HCT116 (cell line): ENCODE measurements around the gene SOBP. TPM values are rescaled to one million over a fixed set of nuclear protein-coding genes. Genes with fewer than 3 reads are reported as not detected.

Experiments
- ATAC-seq: fragments of 200-7000 bp; cut with Tn5 transposase; 2 replicates; pipeline ENCODE4 v1.9.1; 2020; ENCODE audit warnings: mild to moderate bottlenecking, moderate library complexity
- BruUV-seq: library from RNA; stranded (reverse); fragments of 400-500 nt; replicated peaks from 2 replicates; lab custom pipeline; 2021; lab: Mats Ljungman, UMichigan
- CTCF ChIA-PET: fragments of 300-600 bp; sonication (Branson Sonifier 250); formaldehyde crosslinking; loops from one replicate; lab custom pipeline; 2021; ENCODE audit warnings: antibody characterized with exemption; lab: Charles Lee
- POLR2A ChIA-PET: fragments of 300-600, 350-600 bp; sonication (Branson Sonifier 250); formaldehyde crosslinking; loops from one replicate; lab custom pipeline; 2021; ENCODE audit warnings: antibody characterized with exemption; lab: Charles Lee
- RAD21 ChIA-PET, 2 experiments: fragments of 300-600 bp; sonication (Branson Sonifier 250); formaldehyde crosslinking; loops; one replicate each; lab custom pipeline; 2023; ENCODE audit warnings: low total read pairs in 2 of 2; ENCODE audit not compliant: uncharacterized antibody in 2 of 2, unreplicated experiment in 2 of 2, low non-redundant PET in 1 of 2; lab: Charles Lee
- DNase-seq: peaks from one replicate; pipeline ENCODE4 v3.0.0-alpha.2; 2010; ENCODE audit warnings: low read depth, low spot score
- H2AFZ ChIP-seq: fragments of 200-600 bp; shearing (Covaris generic), sonication (generic); 2 replicates; pipeline ENCODE4 v1.6.1; 2017; ENCODE audit warnings: low read depth, mixed run types, mixed read lengths, antibody characterized with exemption, low read length; ENCODE audit not compliant: poor library complexity, severe bottlenecking
- H3K27ac ChIP-seq: 2 replicates; pipeline ENCODE4 v1.5.1; 2012; ENCODE audit warnings: low read depth, low read length
- H3K27me3 ChIP-seq: fragments of 200-600 bp; sonication (generic); 2 replicates; pipeline ENCODE4 v1.6.1; 2016; ENCODE audit warnings: mixed run types, low read length, mixed read lengths; ENCODE audit not compliant: insufficient read depth
- H3K36me3 ChIP-seq, 2 experiments: fragments of 200-500 bp in 1 of 2; fragments of 200-600 bp in 1 of 2; sonication (Bioruptor generic) in 1 of 2; sonication (generic) in 1 of 2; 2 replicates each; pipeline versions ENCODE4 v1.5.1 to v1.6.1; 2014 to 2016; ENCODE audit warnings: low read length in 2 of 2, inconsistent platforms in 1 of 2, mixed read lengths in 1 of 2, mixed run types in 1 of 2; ENCODE audit not compliant: insufficient read depth in 2 of 2, control insufficient read depth in 1 of 2
- H3K4me1 ChIP-seq, 2 experiments: fragments of 200-600 bp in 1 of 2; sonication (generic) in 1 of 2; 2 replicates each; pipeline versions ENCODE4 v1.5.1 to v1.6.1; 2012 to 2017; ENCODE audit warnings: low read length in 2 of 2, inconsistent platforms in 1 of 2, mild to moderate bottlenecking in 1 of 2, mixed read lengths in 1 of 2, mixed run types in 1 of 2, moderate library complexity in 1 of 2; ENCODE audit not compliant: insufficient read depth in 2 of 2, control insufficient read depth in 1 of 2
- H3K4me2 ChIP-seq: fragments of 200-600 bp; sonication (generic); 2 replicates; pipeline ENCODE4 v1.6.1; 2017; ENCODE audit warnings: mixed run types, low read length, mixed read lengths
- H3K4me3 ChIP-seq, 2 experiments: fragments of 200-600 bp in 1 of 2; sonication (generic) in 1 of 2; replicated peaks in 1 of 2; 2 replicates each; pipeline ENCODE4 v1.5.1; 2011 to 2016; ENCODE audit warnings: low read length in 2 of 2, control low read depth in 1 of 2, low read depth in 1 of 2, mild to moderate bottlenecking in 1 of 2, mixed read lengths in 1 of 2, mixed run types in 1 of 2
- H3K79me2 ChIP-seq: fragments of 200-600 bp; sonication (generic); 2 replicates; pipeline ENCODE4 v1.6.1; 2017; ENCODE audit warnings: mild to moderate bottlenecking, mixed run types, low read length, moderate library complexity, mixed read lengths; ENCODE audit not compliant: insufficient read depth
- H3K9ac ChIP-seq: fragments of 200-600 bp; sonication (generic); 2 replicates; pipeline ENCODE4 v1.6.1; 2016; ENCODE audit warnings: low read length, mixed read lengths
- H3K9me2 ChIP-seq: fragments of 200-600 bp; sonication (generic), shearing (Covaris generic); 2 replicates; pipeline ENCODE4 v1.6.1; 2017; ENCODE audit warnings: mixed run types, mild to moderate bottlenecking, moderate library complexity; ENCODE audit not compliant: insufficient read depth
- H3K9me3 ChIP-seq, 2 experiments: fragments of 200-500 bp in 1 of 2; fragments of 200-600 bp in 1 of 2; sonication (Bioruptor generic) in 1 of 2; sonication (generic) in 1 of 2; 2 replicates each; pipeline ENCODE4 v1.6.1; 2014 to 2017; ENCODE audit warnings: low read length in 2 of 2, mixed read lengths in 2 of 2, inconsistent platforms in 1 of 2, low read depth in 1 of 2, mild to moderate bottlenecking in 1 of 2, mixed run types in 1 of 2, moderate library complexity in 1 of 2; ENCODE audit not compliant: control insufficient read depth in 1 of 2, insufficient read depth in 1 of 2
- H4K20me1 ChIP-seq: fragments of 200-600 bp; sonication (generic), shearing (Covaris generic); 2 replicates; pipeline ENCODE4 v1.6.1; 2017; ENCODE audit warnings: mixed run types, mild to moderate bottlenecking, moderate library complexity; ENCODE audit not compliant: insufficient read depth
- ATF3 ChIP-seq: IDR thresholded peaks from 2 replicates; pipeline ENCODE4 v1.6.1; 2012
- CBX3 ChIP-seq: IDR thresholded peaks from 2 replicates; pipeline ENCODE4 v1.6.1; 2012; ENCODE audit warnings: low read depth
- EGR1 ChIP-seq: IDR thresholded peaks from 2 replicates; pipeline ENCODE4 v1.6.1; 2012; ENCODE audit warnings: low read depth
- ELF1 ChIP-seq: IDR thresholded peaks from 2 replicates; pipeline ENCODE4 v1.6.1; 2012; ENCODE audit warnings: low read depth, borderline replicate concordance
- EZH2phosphoT487 ChIP-seq: fragments of 200-600 bp; IDR thresholded peaks from 2 replicates; pipeline ENCODE4 v1.6.1; 2018; ENCODE audit warnings: antibody characterized with exemption, borderline replicate concordance
- FOSL1 ChIP-seq: IDR thresholded peaks from 2 replicates; pipeline ENCODE4 v1.6.1; 2012; ENCODE audit warnings: low read depth
- JUND ChIP-seq: IDR thresholded peaks from 2 replicates; pipeline ENCODE4 v1.6.1; 2012
- POLR2A ChIP-seq: IDR thresholded peaks from 2 replicates; pipeline ENCODE4 v1.7.0; 2011; ENCODE audit warnings: borderline replicate concordance; ENCODE audit not compliant: insufficient read depth, insufficient read length; ENCODE audit errors: extremely low read depth
- POLR2AphosphoS5 ChIP-seq: IDR thresholded peaks from 2 replicates; pipeline ENCODE4 v1.6.1; 2011; ENCODE audit warnings: mild to moderate bottlenecking, low read depth, low read length, moderate library complexity
- RAD21 ChIP-seq: IDR thresholded peaks from 2 replicates; pipeline ENCODE4 v1.6.1; 2012; ENCODE audit warnings: low read depth, mild to moderate bottlenecking
- REST ChIP-seq: IDR thresholded peaks from 2 replicates; pipeline ENCODE4 v1.6.1; 2012; ENCODE audit warnings: low read depth
- TCF7L2 ChIP-seq: IDR thresholded peaks from 2 replicates; pipeline ENCODE4 v1.7.0; 2011; ENCODE audit warnings: borderline replicate concordance, inconsistent platforms; ENCODE audit not compliant: insufficient read depth, insufficient read length; ENCODE audit errors: extremely low read depth
- YY1 ChIP-seq: IDR thresholded peaks from 2 replicates; pipeline ENCODE4 v1.6.1; 2011; ENCODE audit warnings: low read length, low read depth, moderate library complexity, mild to moderate bottlenecking; ENCODE audit not compliant: insufficient replicate concordance; ENCODE audit errors: extremely low read depth
- ZFX ChIP-seq: fragments of 450-650 bp; IDR thresholded peaks from 2 replicates; pipeline ENCODE4 v1.6.1; 2017
- ZNF274 ChIP-seq: fragments of 200-500 bp; sonication (Bioruptor generic); IDR thresholded peaks from 2 replicates; pipeline ENCODE4 v1.6.1; 2014; ENCODE audit warnings: mild to moderate bottlenecking, low read depth, low read length, inconsistent platforms
- intact Hi-C: fragments of 100-400 bp; cut with micrococcal nuclease; formaldehyde crosslinking; loops from 2 replicates; pipeline ENCODE4 v1.10.0; 2022
- total RNA-seq: library from RNA; stranded (reverse); gene quantifications from one replicate; pipeline ENCODE4 v1.2.1, GENCODE V29; 2021; ENCODE audit not compliant: unreplicated experiment

Gene SOBP
- total RNA-seq, 1 experiment from 2014 or later: 2.6 TPM

- TF ChIP-seq EGR1: no peak
Measured at GRCh38 chr6:107554326-107554725, 64.4 kb downstream of the SOBP start (continued).

GRCh38 chr6:107554918-107555317, 65.0 kb downstream of the SOBP start:
- CTCF ChIA-PET: no interaction called here
- TF ChIP-seq TCF7L2: no peak
- TF ChIP-seq ELF1: no peak
- no peak for TF ChIP-seq POLR2AphosphoS5
- TF ChIP-seq CBX3: no peak
- TF ChIP-seq EZH2phosphoT487: no peak
- no peak for TF ChIP-seq ZNF274
- TF ChIP-seq POLR2A: no peak
- TF ChIP-seq ZFX: no peak
- no peak for TF ChIP-seq RAD21
- TF ChIP-seq JUND: no peak
- no peak for TF ChIP-seq YY1
- TF ChIP-seq EGR1: no peak
- TF ChIP-seq REST: no peak
- no peak for TF ChIP-seq FOSL1
- no peak for TF ChIP-seq ATF3
- Histone ChIP-seq H3K36me3 (no peaks in the 10 kb centered on the region), H3K4me2 (no peak overlapping the region), H3K9me3 (no peaks in the 10 kb centered on the region), H4K20me1 (no peaks in the 10 kb centered on the region), H3K79me2 (no peaks in the 10 kb centered on the region), H3K4me3 (no peak overlapping the region), H3K4me1 (no peaks in the 10 kb centered on the region), H3K9me2 (no peaks in the 10 kb centered on the region; the same call in 1 of the 2 replicates), H3K27me3 (no peaks in the 10 kb centered on the region), H3K9ac (no peak overlapping the region), H2AFZ (no peak overlapping the region), H3K27ac (no peak overlapping the region)
- ATAC-seq (no peak), DNase-seq (no peak)
- POLR2A ChIA-PET: no interaction called here
- intact Hi-C loops: no loop called here
- no TSS peak for BruUV-seq
- RAD21 ChIA-PET: no interaction called here
